HepG2 (cell line): ENCODE results near the gene NANOS1.

ENCODE experiments used
- ATF7-NPFF ChIP-seq: sonication (generic); formaldehyde crosslinking; IDR thresholded peaks from 2 replicates; pipeline ENCODE4 v1.8.1; 2023; ENCODE audit warnings: mild to moderate bottlenecking, low read depth, missing genetic modification reagents, moderate library complexity
- CBX1 ChIP-seq: IDR thresholded peaks from one replicate; pipeline ENCODE4 v1.6.1; 2016; ENCODE audit warnings: antibody characterized with exemption, low read depth
- ESRRA ChIP-seq: sonication (generic); formaldehyde crosslinking; IDR thresholded peaks from 2 replicates; pipeline ENCODE4 v1.5.1; 2020; ENCODE audit warnings: mild to moderate bottlenecking, low read depth, missing genetic modification reagents
- MXI1 ChIP-seq: IDR thresholded peaks from 3 replicates; pipeline ENCODE4 v1.6.1; 2012; ENCODE audit warnings: low read depth, low read length, inconsistent platforms, borderline replicate concordance
- ZNF232 ChIP-seq: sonication (generic); formaldehyde crosslinking; IDR thresholded peaks from 2 replicates; pipeline ENCODE4 v1.4.0; 2020; ENCODE audit warnings: missing genetic modification reagents, borderline replicate concordance
- ZNF326 ChIP-seq: sonication (generic); formaldehyde crosslinking; IDR thresholded peaks from 2 replicates; pipeline ENCODE4 v1.4.0; 2020; ENCODE audit warnings: missing genetic modification reagents, borderline replicate concordance

DNA sequence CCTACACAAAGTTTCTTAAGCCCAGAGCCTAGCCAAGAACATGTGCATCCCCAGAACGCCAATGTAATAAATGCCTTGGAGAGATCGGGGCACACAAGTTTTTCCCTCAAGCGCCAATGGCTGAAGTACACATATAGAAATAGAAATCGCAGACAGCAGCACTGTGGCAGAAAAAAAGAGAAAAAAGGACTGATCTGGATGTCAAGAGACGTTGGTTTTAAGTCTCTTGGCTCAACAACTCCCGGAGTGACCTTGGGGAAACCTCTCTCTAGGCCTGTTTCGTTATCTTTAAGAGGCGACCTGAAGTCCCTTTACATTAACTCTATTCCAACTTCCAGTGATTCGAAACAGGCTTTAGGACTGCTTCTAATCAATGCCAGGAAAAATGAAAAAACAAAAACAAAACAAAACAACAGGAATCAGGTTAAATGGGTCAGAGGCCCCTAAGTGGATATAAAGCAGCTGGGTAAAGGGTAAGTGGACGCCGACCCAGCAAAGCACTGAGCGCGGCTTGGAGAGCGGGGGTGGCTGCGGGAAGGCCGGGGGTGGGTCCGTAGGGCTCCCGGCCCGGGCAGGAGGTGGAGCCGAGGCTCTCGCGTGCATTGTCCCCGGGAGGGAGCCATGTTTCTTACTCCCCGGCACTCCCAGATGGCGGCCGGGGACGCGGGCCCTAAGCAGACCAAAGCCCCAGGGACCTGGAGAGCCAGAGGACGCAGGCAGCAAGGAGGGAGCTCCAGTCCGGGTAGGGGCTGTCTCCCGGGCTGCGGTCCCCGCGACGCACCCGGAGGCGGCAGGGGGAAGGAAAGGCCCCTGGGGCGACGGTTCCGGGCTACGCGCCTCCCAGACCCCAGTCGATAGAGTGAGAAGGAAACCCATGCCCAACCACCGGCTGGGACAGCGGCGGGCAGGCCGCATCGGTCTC, 50.3 kb downstream of the NANOS1 start:
- TF ChIP-seq MXI1 (no peak), ZNF232 (CRISPR knock-in tag) (no peak), ESRRA (CRISPR knock-in tag) (no peak), ATF7-NPFF (CRISPR knock-in tag) (no peak), ZNF326 (CRISPR knock-in tag) (no peak), CBX1 (no peak)
